HPDE6-E6E7 (cell line): ENCODE data around the gene ZFHX3.

ENCODE experiments used
- DNase-seq: peaks from one replicate; pipeline ENCODE4 v3.0.0; 2011; ENCODE audit warnings: missing footprints; ENCODE audit errors: extremely low spot score

ZFHX3 gene

GRCh38 chr16:72902206-72902605 lies 145.7 kb downstream of the ZFHX3 start:
- DNase-seq: no peak

DNA sequence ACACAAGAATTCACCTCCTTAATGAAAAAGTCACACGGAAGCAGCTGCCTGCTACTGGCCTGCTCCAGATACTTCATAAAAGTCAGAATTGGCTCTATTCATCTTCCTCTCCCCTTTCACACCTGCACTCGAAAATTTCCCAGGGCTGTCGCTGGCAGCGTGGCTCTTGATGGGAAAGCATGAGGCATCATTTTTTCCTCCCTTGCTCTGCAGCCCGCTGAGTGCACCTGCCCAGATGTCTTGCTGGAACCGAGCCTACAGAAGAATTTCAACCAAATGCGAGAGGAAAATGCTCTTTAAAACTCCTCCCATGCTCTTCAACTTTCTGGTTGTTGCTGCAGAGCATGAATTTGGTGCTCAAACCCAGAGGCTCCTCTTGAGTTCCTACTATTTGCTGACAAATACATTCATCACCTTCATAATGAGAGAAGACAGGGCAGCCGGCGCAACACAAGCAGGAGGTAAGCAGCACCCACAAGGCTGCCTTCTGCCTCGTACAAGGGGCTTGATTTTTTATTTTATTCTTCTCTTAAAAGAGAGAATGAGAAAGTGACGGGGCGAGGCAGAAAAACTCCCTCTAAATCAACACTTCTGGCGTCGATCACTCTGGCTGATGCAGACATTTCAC lies 146.8 kb downstream of the ZFHX3 start:
- DNase-seq: no peak

DNA sequence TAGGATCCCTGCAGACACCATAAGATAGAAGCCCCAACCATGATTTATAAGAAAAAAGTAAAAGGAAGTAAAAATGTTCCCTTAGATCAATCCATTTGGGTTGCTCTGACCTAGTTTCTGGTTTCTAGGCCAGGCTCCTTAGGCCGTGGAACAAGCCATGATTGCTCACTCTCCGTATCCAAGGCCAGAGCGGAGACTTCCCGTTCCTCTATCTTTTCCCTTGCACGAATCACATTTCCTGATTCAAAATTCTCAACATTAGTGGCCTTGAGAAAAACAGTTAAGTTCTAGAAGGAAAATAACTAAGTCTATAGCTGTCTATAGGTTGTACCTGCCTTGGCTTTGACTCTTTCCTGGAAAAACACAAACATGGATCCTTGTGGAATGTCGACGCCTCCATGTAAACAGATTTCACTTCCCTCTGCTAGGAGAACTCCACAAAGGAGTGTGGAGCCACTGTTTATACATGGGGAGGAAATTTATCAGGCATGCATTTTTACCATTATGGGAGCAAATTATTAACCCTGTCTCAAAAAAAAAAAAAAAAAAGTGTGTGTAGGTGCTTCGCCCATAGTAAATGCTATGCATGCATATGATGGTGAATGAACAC lies 149.6 kb downstream of the ZFHX3 start:
- DNase-seq: no peak

DNA sequence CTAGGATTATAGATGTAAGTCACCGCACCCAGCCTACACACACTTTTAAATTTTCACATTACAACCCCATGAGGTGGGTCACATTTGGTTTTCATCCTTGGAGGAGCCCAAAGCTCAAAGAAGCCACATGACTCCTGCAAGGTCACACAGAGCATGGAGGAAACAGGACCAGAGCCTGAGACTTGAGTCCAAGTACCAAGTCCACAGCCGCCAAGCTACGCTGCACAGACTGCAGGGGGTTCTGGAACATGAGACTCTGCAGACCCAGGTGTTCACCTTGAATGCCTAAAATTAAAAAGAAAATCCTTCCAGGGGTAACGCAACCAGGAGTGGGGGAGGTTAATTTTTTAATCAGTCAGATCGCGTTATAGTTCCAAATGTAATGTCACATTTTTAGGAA lies 150.2 kb downstream of the ZFHX3 start:
- DNase-seq: no peak

GRCh38 chr16:72896485-72897118 lies 151.3 kb downstream of the ZFHX3 start:
- DNase-seq: no peak

- DNase-seq: no peak
Observed at GRCh38 chr16:72895951-72896350, 152.0 kb downstream of the ZFHX3 start.

DNA sequence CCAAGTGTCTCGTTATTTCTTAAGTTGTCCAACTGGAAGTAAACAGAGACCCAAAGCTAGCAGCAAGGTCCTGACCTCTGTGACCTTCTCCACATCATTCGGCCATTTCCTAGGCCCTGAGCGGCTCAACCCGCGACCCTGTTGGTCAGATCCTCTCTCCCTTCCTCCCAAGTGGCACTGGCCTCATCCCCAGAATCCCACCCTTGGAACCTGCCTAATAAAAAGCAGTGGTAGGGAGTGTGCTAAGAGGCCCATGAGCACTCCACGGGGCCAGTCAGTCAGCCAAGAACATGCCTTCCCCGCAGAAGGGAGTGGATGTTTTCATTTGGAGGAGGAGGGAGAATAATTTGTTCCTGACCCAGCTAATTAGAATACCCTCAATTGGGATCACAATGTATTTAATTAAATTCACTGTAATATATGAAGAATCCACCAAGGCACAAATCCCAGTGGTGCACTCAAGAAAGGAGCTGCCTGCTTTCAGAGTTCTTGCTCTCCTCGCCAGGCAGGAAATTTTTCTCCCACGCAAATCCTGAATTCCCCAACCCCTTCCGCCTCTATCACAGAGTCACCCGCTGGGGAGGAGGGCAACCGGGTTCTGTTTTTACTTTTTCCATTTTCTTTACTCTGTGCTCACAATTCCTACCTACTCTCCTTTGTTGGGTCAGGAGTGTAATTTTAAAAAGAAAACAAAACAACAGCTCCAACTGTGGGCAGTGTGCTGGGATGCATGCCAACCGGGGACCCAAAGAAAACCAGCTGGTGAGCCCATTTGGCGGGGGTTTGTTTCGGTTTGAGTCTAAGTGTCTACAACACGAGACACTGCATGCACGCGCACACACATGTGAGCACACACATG lies 153.4 kb downstream of the ZFHX3 start:
- no peak for DNase-seq

- no peak for DNase-seq
Observed at GRCh38 chr16:72891291-72892227, 156.4 kb downstream of the ZFHX3 start.

DNA sequence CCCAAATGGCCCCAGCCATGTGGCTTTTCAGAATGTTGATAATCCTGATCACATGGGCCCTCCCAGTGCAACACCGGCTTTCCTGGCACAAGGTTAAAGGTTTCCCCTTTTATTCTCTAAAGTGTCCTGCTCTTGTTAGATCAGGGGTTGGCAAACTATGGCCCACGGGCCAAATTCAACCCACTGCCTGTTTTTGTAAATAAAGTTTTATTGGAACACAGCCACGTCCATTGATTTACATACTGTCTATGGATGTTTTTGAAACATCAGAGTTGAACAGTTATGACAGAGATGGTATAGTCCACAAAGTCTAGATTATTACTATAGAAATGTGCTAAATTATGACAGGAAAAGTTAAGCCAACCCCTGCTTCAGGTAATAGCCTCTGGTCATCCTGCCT lies 157.3 kb downstream of the ZFHX3 start:
- DNase-seq: no peak

DNA sequence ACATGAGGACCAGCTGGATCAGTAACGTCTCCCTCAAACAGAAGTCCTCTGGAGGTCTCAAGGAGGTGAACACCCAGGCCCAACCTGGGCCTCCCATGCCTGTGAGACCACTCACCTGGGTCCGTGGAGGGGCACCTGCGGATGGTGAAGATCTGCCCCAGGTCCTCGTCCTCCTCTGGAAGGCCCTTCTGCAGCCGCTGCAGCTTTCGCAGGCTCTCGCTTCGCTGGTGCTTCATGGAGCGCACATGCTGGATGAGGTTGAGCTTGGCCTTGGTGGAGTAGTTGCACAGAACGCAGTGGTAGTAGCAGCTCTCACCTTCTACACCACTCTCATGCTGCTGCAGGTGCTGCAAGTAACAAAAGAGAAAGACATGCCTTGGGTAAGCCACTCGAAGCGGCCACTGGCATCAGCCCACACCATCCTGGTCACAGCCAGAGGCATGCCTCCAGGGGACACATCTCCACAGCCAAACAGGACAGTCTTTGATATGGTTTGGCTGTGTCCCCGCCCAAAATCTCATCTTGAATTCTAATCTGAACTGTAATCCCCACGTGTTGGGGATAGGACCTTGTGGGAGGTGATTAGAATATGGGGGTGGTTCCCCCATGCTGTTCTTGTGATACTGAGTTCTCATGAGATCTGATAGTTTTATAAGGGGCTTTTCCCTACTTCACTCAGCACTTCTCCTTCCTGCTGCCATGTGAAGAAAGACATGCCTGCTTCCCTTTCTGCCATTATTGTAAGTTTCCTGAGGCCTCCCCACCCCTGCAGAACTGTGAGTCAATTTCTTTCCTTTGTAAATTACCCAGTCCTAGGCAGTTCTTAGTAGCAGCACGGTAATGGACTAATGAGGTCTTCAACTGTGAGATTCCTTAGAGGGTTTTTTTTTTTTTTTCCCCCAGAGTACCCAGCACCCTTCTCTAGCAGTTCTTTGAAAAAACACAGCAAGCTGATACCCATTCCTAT lies 158.0 kb downstream of the ZFHX3 start:
- no peak for DNase-seq

- no peak for DNase-seq
Observed at GRCh38 chr16:72887537-72887936, 160.4 kb downstream of the ZFHX3 start.

DNA sequence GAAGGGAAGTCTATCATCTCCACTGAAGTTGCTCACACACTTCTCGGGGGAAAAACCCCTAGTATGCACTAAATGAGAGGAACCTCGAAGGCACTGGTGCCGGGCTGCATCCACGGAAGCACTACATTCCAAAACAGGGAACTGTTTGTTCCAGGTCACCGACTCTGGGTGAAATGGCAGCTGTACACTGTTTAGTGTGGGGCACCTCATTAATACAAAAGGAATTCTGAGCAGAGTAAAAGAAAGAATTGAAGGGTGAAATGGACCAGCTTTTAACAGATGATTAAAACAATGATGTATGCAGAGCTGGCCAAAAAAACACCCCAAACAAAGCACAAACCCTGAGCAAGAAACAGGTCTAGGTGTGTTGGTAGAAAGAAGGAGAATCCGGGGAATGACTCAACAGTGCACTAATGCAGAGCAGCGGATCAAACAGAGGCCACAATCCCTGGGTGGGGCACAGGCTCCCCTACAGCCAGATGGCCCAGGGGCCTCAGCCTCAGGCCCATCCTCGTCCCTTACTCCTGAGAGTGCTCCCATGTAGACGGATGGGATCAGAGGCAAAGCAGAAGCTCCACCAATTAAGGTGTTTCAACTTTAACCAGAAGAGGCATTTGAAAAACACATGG lies 161.5 kb downstream of the ZFHX3 start:
- peak; percentile 27 for DNase-seq

DNA sequence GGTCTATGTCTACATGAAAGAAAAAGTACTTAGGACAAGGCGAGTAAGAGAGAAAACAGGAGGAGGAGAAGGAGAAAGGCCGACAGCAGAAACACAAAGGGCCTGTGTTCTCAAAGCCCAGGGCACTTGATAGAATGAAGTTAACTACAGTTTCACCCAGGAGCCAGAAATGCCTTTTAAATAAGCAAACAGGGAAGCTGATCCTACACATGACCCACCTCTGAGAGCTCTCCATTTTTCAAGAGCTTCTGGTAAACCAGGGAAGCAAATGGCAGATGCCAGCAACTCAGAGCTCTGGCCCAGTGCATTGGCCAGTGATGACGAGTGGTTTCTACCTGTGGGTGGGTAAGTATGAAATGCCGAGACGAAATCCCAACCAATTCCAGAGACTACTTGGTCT lies 163.4 kb downstream of the ZFHX3 start:
- no peak for DNase-seq

DNA sequence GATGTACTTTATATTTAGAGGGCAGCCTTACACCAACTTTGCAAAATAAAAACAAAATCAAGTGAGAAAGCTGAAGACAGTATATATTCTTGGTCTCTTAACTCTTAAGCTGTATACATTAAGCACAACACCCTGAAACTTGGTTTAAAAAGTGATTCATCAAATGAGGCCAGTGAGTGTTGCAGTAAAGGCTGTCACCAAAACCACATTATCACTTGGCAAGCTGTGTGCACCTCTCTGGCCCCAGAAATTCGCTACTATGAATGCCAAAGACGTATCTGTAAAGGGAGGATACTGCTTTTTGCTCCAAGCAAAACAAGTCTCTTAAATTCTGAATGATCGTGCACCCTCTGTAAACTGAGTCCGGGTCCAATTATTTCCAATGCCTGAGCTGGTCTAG lies 163.9 kb downstream of the ZFHX3 start:
- no peak for DNase-seq

DNA sequence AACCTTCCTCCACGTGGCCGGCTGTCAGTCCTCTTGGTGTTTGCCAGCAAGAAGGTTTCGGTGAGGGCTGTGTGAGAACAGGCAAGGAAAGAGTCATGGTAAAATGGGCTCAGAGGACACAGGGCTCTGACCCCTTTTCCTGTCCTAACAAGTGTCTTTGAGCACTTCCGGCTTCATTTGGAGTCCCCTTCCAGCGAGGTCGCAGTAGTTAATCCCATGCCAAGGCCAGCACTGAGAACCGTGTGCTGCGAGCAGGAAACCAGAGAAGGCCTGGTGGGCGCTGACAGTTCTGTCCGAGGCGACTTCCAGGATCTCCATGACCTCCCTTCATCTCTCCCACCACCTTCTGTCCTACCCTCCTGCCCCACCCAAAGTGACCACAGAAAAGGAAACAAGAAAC lies 168.1 kb downstream of the ZFHX3 start:
- DNase-seq: no peak

DNA sequence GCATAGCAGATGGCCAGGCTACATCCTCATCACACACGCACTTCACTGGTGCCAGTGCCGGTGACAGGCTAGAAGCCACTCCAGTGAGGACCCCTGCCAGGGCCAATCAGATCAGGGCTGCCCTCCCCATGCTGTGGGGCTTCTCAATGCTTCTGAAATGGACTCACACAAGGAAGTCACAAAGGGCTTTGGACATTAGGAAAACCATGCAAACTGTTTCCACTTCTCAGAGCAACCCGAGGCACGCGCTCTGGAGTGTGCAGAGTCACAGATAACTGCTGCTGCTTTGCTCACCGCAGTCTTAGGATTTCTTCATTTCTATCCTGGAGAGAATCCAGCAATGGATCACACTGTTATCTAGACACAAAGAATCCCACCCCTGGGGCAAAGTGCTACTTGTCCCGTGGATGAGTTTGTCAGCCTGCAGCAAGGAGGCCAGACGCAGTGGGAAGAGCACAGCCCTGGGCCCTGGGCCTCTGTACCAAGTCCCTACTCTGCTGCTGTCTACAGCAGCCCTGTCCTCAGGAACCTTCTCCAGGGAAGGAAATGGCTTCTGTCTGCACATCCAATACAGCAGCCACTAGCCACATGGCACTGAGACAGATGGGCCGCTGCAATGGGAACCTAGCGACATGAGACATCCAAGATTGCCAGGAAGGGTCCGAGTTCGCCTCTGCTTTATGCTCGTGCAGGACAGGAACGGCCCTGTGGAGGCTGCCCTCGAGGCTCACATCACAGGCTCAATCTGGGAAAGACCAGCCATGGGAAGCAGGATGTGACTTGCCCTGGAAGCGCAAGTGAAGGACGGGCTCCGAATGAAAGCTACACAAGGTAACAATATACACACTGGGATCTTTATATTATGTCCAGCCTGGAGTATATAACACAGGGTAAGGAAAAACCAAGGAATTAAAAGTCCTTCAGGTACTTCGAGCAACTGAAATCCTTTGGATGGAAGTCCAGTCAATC lies 169.3 kb downstream of the ZFHX3 start:
- no peak for DNase-seq

GRCh38 chr16:72877374-72878028 lies 170.4 kb downstream of the ZFHX3 start:
- peak; percentile 76 for DNase-seq

DNA sequence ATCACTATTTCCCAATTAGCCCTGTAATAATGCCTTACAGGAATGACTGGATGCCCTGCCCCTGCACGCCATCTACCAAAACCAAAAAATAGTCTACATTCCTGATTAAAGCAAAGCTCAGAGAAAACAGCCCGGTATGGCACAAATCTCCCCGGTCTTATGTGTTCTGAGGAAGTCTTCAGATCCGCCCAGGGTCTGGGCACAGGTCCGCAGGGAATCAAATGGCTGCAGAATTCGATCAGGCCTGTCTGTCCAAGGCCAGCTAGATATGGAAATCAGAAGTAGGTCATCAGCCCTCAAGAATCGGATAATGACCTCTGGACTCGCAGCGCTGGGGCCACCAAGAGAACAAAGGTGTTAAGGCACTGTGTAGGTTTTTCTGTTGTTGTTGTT lies 171.0 kb downstream of the ZFHX3 start:
- DNase-seq: no peak
